22Rv1 (cell line): ENCODE measurements around the gene PNPLA3.

Source experiments
- ZFX ChIP-seq: fragments of 450-650 bp; IDR thresholded peaks from 2 replicates; pipeline ENCODE4 v1.6.1; 2017; ENCODE audit warnings: antibody characterized with exemption, borderline replicate concordance
- TF ChIP-seq, protein P1 (sequence below): fragments of 450-650 bp; IDR thresholded peaks from 2 replicates; pipeline ENCODE4 v1.5.1; 2017; ENCODE audit warnings: mild to moderate bottlenecking

DNA sequence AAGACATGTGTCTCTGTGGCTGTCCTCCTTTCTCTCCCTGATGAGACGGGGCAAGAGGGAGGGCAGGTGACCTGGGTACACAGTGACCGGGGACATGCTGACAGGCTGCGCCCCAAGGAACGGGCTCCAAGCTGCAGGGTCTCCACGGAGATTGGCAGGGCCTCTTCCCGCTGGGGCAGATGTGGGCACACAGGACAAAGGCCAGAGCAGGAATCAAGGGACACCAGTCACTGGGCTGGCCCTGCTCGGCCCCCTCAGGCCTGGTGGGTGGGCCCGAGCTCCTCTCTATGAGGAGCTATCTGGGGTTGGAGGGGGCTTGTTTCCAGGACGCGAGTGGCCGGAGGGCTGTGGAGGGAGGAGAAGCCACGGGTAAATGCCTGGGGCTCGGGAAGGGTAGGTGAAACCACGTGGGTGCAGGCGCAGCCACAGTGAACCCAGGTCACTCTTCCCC lies 43.0 kb upstream of the PNPLA3 start:
- TF ChIP-seq, protein P1, sequence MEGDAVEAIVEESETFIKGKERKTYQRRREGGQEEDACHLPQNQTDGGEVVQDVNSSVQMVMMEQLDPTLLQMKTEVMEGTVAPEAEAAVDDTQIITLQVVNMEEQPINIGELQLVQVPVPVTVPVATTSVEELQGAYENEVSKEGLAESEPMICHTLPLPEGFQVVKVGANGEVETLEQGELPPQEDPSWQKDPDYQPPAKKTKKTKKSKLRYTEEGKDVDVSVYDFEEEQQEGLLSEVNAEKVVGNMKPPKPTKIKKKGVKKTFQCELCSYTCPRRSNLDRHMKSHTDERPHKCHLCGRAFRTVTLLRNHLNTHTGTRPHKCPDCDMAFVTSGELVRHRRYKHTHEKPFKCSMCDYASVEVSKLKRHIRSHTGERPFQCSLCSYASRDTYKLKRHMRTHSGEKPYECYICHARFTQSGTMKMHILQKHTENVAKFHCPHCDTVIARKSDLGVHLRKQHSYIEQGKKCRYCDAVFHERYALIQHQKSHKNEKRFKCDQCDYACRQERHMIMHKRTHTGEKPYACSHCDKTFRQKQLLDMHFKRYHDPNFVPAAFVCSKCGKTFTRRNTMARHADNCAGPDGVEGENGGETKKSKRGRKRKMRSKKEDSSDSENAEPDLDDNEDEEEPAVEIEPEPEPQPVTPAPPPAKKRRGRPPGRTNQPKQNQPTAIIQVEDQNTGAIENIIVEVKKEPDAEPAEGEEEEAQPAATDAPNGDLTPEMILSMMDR, result no peak
- no peak for TF ChIP-seq ZFX
